Retinal pigment epithelial cell (primary cell): ENCODE results near the gene KIF2A.

Experiments
- DNase-seq: peaks from one replicate; pipeline ENCODE4 v3.0.0-alpha.2; 2010; ENCODE audit warnings: low read depth
- H3K4me3 ChIP-seq: 2 replicates; pipeline ENCODE4 v1.5.1; 2011; ENCODE audit warnings: mild to moderate bottlenecking, low read length, control low read depth, moderate library complexity
- CTCF ChIP-seq: conservative IDR thresholded peaks from 2 replicates; pipeline ENCODE4 v1.5.1; 2011; ENCODE audit warnings: low read depth, low read length, control low read depth, inconsistent platforms

KIF2A gene

DNA sequence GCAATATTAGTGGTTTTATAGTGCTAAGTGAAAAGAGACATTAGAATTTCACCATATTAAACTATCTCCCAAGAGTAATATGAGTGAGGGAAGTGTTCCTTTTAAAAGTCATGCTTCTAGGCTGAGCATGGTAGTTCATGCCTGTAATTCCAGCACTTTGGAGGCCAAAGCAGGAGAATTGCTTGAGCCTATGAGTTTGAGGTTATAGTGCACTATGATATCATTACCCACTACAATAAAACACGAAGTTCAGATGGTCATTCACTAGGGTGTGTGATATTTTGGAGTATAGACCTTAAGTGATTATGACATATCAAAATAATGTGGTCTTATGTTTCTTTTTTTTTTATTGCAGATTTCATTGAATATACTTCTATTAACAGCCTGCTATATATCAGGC lies 6.7 kb downstream of the KIF2A start:
- DNase-seq = no peak
- TF ChIP-seq CTCF = no peak
- no peak overlapping the region for H3K4me3 ChIP-seq

DNA sequence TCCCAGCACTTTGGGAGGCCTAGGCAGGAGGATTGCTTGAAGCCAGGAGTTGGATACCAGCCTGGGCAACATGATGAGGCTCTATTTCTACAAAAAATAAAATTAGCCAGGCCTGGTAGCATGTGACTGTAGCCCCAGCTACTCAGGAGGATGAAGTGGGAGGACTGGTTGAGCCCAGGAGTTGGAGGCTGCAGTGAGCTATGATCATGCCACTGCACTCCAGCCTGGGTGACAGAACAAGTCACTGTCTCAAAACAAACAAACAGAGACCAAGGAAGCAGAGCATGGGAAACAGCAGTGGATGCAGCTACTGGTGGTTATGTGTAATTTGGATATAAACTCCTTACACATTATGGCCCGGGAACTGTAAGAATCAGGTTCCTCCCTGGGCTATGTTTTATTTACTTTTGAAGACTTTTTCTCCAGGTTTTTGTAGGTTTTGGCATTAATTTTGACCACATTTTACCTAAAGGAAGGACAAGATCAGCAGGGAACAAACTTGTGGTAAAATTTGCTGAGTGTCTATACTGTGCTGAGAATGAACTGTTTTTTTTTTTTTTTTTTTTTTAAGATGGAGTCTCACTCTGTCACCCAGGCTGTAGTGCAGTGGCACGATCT lies 8.3 kb downstream of the KIF2A start:
- DNase-seq = no peak
- TF ChIP-seq CTCF = no peak
- no peak overlapping the region for H3K4me3 ChIP-seq

DNA sequence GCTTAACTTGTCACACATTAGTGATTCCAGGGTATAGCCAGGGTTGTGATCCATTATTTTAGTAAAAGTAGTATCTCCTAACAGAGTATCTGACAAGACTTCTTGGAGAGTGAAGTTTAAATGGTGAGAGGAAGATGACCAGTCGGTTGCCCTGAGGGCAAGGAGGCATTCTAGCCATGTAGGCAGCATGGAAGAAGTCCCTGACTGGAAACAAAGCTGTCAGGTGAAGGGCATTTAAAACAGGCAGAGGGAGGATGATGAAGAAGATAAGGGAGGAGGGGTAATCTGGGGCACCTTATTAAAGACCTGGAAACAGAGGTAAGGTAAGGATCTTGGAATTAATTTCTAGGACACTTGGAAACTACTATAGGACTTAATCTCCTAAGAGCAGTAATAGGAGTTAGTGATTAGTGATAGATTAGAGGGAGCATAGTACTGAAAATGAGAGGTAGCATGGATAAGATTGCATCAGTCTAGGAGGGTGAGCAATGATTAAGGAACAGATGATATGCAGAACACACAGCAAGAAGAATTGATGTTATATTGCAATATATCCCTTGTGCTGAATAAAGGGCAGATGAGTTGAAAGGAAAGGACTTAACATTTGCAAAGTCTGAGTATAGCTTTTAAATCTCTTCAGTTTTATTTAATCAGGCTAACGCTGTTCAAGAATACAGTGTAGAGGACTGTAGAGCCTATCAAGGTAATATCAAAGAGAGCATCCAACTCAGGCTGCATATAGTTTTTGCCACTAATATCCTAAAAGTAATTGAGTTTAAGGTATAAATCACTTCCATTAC lies 9.6 kb downstream of the KIF2A start:
- no peak for DNase-seq
- H3K4me3 ChIP-seq = no peak overlapping the region
- no peak for TF ChIP-seq CTCF

GRCh38 chr5:62316176-62316502 lies 10.1 kb downstream of the KIF2A start:
- TF ChIP-seq CTCF = no peak
- H3K4me3 ChIP-seq = no peak overlapping the region
- DNase-seq = no peak

DNA sequence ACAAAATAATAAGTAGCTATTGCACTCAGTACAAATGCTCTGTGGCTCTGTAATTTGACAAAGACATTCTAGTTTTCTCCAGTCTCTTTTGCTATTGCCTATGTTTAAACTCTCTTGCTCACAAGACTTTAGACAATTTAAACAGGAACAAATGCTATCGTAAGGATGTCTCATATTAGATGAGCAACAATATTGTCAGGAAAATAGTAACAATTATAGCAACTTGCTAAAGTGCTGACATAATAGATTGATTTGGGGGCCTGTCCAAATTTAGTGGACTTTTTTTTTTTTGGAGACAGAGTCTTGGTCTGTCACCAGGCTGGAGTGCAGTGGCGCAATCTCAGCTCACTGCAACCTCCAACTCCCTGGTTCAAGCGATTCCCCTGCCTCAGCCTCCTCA lies 11.8 kb downstream of the KIF2A start:
- H3K4me3 ChIP-seq = no peak overlapping the region
- no peak for TF ChIP-seq CTCF
- DNase-seq = no peak

DNA sequence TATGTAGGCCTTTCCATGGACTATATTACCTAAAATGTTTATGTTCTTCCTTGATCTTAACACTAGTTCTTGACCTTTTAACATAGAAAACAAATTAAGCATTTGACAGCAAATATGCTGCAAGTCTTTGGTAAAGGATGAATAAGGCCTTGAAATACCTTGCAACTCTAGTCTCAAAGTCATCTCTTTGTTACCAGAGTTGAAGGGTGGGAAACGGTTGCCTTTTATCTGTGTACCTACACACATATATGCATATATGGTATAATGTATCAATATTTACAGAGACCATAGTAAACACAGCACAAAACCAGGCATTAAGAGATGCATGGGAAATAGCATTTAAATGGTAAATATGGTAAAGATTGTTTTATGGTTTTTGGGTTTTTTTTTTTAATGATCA lies 16.5 kb downstream of the KIF2A start:
- DNase-seq = no peak

More for the DNA sequence above, 16.5 kb downstream of the KIF2A start:
- TF ChIP-seq CTCF = no peak
- H3K4me3 ChIP-seq = no peak overlapping the region
